ENCODE results near the gene RSPH3. TPM values are rescaled to one million over a fixed set of nuclear protein-coding genes. Genes with fewer than 3 reads are reported as not detected.

Gene RSPH3
- total and polyA plus RNA-seq, 4 donors, result 1.7 to 4.6 (median 3.3) TPM

DNA sequence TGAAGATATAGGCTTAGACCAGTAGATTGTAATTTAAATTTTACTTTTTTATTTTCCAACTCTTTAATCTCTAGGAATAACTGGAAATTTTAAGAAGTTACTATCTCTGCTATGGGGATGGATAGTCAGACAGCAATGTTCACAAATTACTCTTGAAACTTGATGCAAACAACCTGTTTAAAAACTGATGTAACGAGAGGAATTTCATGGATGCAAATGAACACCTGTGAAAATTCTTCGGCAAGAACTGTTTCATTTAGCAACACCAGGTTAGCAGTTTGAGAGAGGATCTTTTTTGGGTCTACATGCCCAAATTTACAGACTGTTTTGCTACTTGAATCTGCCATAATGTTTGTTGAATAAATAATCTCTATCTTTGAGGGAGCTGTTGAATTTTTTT lies 20.0 kb upstream of the RSPH3 start:
- TF ChIP-seq, protein P1, sequence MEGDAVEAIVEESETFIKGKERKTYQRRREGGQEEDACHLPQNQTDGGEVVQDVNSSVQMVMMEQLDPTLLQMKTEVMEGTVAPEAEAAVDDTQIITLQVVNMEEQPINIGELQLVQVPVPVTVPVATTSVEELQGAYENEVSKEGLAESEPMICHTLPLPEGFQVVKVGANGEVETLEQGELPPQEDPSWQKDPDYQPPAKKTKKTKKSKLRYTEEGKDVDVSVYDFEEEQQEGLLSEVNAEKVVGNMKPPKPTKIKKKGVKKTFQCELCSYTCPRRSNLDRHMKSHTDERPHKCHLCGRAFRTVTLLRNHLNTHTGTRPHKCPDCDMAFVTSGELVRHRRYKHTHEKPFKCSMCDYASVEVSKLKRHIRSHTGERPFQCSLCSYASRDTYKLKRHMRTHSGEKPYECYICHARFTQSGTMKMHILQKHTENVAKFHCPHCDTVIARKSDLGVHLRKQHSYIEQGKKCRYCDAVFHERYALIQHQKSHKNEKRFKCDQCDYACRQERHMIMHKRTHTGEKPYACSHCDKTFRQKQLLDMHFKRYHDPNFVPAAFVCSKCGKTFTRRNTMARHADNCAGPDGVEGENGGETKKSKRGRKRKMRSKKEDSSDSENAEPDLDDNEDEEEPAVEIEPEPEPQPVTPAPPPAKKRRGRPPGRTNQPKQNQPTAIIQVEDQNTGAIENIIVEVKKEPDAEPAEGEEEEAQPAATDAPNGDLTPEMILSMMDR (IDR thresholded peaks at IDR 0.05; ENCODE audit: low read depth, low read length, missing input control), result no peak
- TF ChIP-seq, protein P2, sequence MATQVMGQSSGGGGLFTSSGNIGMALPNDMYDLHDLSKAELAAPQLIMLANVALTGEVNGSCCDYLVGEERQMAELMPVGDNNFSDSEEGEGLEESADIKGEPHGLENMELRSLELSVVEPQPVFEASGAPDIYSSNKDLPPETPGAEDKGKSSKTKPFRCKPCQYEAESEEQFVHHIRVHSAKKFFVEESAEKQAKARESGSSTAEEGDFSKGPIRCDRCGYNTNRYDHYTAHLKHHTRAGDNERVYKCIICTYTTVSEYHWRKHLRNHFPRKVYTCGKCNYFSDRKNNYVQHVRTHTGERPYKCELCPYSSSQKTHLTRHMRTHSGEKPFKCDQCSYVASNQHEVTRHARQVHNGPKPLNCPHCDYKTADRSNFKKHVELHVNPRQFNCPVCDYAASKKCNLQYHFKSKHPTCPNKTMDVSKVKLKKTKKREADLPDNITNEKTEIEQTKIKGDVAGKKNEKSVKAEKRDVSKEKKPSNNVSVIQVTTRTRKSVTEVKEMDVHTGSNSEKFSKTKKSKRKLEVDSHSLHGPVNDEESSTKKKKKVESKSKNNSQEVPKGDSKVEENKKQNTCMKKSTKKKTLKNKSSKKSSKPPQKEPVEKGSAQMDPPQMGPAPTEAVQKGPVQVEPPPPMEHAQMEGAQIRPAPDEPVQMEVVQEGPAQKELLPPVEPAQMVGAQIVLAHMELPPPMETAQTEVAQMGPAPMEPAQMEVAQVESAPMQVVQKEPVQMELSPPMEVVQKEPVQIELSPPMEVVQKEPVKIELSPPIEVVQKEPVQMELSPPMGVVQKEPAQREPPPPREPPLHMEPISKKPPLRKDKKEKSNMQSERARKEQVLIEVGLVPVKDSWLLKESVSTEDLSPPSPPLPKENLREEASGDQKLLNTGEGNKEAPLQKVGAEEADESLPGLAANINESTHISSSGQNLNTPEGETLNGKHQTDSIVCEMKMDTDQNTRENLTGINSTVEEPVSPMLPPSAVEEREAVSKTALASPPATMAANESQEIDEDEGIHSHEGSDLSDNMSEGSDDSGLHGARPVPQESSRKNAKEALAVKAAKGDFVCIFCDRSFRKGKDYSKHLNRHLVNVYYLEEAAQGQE (IDR thresholded peaks at IDR 0.05), result no peak
- TF ChIP-seq TAF1 (conservative IDR thresholded peaks at IDR 0.05), result no peak
- 95% methylated on average over 2 of the region's 2 CpGs for WGBS
- DNase-seq (ENCODE audit: low spot score), result no peak

DNA sequence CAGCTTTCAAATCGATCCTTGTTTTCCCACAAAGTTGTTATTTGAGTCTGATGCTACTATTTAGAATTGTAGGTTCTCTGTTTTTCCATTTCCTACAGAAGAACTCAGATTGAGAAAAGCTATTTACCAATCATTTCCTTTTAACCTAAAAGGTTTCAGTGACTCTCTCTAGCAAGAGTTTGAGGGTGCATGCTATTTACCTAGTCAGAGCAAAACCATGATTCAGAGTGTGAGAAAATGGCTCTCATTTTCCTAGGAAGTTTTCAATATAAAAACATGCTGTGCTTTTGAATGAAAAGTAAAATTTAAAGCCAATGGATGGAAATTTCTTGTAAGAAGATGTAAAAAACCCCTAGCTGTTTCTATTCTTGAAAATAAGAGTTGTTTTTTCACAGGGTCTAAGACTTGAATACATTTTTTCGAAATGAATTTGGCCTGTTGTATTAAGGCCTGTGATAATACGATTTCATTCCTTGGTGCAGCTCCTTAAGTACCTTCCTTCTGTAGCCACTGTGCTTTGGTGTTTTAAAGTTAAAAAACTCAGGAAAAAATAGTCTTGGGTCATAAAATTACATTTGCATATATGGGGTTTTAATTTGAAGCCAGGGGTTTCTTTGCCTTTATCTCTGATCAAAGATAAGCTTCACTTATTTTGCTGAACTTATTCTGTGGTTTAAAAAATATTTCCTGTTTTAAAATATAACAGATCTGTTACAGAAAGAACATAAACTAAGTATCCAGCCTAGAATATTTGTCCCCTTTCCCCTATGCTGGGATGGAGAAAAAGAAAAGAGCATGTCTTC lies 18.0 kb upstream of the RSPH3 start:
- Histone ChIP-seq H3K9ac (ENCODE audit: low read depth in 1 of 2, low read length in 2 of 2) (no peak overlapping the region), H3K4me3 (ENCODE audit: low read depth in 1 of 3, low read length in 3 of 3) (no peak overlapping the region), H3K36me3 (ENCODE audit: control insufficient read depth in 4 of 4, insufficient read depth in 3 of 4, low read depth in 1 of 4, low read length in 3 of 4) (no peaks in the 10 kb centered on the region), H3K27ac (ENCODE audit: low read depth in 1 of 2, low read length in 2 of 2) (no peak overlapping the region), H3K4me1 (ENCODE audit: control insufficient read depth in 4 of 4, insufficient read depth in 4 of 4, low read length in 3 of 4) (no peaks in the 10 kb centered on the region), H3K27me3 (ENCODE audit: control insufficient read depth in 4 of 4, insufficient read depth in 4 of 4, low read length in 3 of 4) (no peaks in the 10 kb centered on the region), H3K9me3 (ENCODE audit: control insufficient read depth in 4 of 4, low read length in 3 of 4) (no peaks in the 10 kb centered on the region)
- 80% methylated on average over 3 of the region's 3 CpGs for WGBS
- DNase-seq (ENCODE audit: low spot score), result no peak
- TF ChIP-seq FOXA1 (IDR thresholded peaks at IDR 0.05) (no peak), HNF4G (IDR thresholded peaks at IDR 0.05) (no peak), NR2F2 (IDR thresholded peaks at IDR 0.05) (no peak), RAD21 (IDR thresholded peaks at IDR 0.05) (no peak), JUND (IDR thresholded peaks at IDR 0.05) (no peak), YY1 (IDR thresholded peaks at IDR 0.05) (no peak), EGR1 (IDR thresholded peaks at IDR 0.05; ENCODE audit: low read depth in 2 of 2) (no peak), HNF4A (conservative IDR thresholded peaks at IDR 0.05) (no peak), RXRA (IDR thresholded peaks at IDR 0.05) (no peak), FOXA2 (IDR thresholded peaks at IDR 0.05) (no peak), SP1 (IDR thresholded peaks at IDR 0.05) (no peak), GABPA (IDR thresholded peaks at IDR 0.05 in 1 of 2, conservative IDR thresholded peaks at IDR 0.05 in 1 of 2) (no peak)
- TF ChIP-seq, protein P3, sequence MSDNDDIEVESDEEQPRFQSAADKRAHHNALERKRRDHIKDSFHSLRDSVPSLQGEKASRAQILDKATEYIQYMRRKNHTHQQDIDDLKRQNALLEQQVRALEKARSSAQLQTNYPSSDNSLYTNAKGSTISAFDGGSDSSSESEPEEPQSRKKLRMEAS (IDR thresholded peaks at IDR 0.05), result no peak
- TF ChIP-seq, protein P1 (IDR thresholded peaks at IDR 0.05; ENCODE audit: low read depth, low read length, missing input control), result no peak
- TF ChIP-seq, protein P2 (IDR thresholded peaks at IDR 0.05), result no peak

More for the DNA sequence above, 20.0 kb upstream of the RSPH3 start:
- no peaks in the 10 kb centered on the region for H3K4me1 ChIP-seq (ENCODE audit: control insufficient read depth in 4 of 4, insufficient read depth in 4 of 4, low read length in 3 of 4)
- H3K9me3 ChIP-seq (ENCODE audit: control insufficient read depth in 4 of 4, low read length in 3 of 4), result peaks cover 2 to 8% (median 7%) of the 10 kb centered on the region in 4 donors
- no peaks in the 10 kb centered on the region for H3K27me3 ChIP-seq (ENCODE audit: control insufficient read depth in 4 of 4, insufficient read depth in 4 of 4, low read length in 3 of 4)
- no peak overlapping the region for H3K27ac ChIP-seq (ENCODE audit: low read depth in 1 of 2, low read length in 2 of 2)
- no peaks in the 10 kb centered on the region for H3K36me3 ChIP-seq (ENCODE audit: control insufficient read depth in 4 of 4, insufficient read depth in 3 of 4, low read depth in 1 of 4, low read length in 3 of 4)
- H3K4me3 ChIP-seq (ENCODE audit: low read depth in 1 of 3, low read length in 3 of 3), result no peak overlapping the region
- no peak overlapping the region for H3K9ac ChIP-seq (ENCODE audit: low read depth in 1 of 2, low read length in 2 of 2)

Data from liver (tissue), 9 donors.